Activated CD4-positive, alpha-beta memory T cell treated with anti-CD3 and anti-CD28 coated beads, Interleukin-2, amount 10 ng/mL, durations not matched to agents 7 days and 5 days (primary cell): ENCODE measurements around the gene TUBA3C. TPM values are rescaled to one million over a fixed set of nuclear protein-coding genes. Genes with fewer than 3 reads are reported as not detected.

Source experiments
- CTCF ChIA-PET: fragments of 350-600 bp; sonication (Branson Sonifier 250); formaldehyde crosslinking; loops from one replicate; lab custom pipeline; 2021; ENCODE audit warnings: antibody characterized with exemption, inconsistent platforms; lab: Charles Lee
- POLR2A ChIA-PET: fragments of 350-600 bp; sonication (Branson Sonifier 250); formaldehyde crosslinking; loops from one replicate; lab custom pipeline; 2021; ENCODE audit warnings: antibody characterized with exemption; lab: Charles Lee
- DNase-seq: peaks from one replicate; pipeline ENCODE4 v3.0.0-alpha.2; 2020
- H3K27ac Mint-ChIP-seq: one replicate; pipeline ENCODE4 v1.8.0; 2021; ENCODE audit warnings: mild to moderate bottlenecking, mixed read lengths
- H3K27me3 Mint-ChIP-seq: one replicate; pipeline ENCODE4 v1.8.0; 2021; ENCODE audit warnings: mixed read lengths
- H3K36me3 Mint-ChIP-seq: one replicate; pipeline ENCODE4 v1.8.0; 2021; ENCODE audit warnings: low read depth, mixed read lengths
- H3K4me1 Mint-ChIP-seq: one replicate; pipeline ENCODE4 v1.8.0; 2021; ENCODE audit warnings: mixed read lengths
- H3K4me3 Mint-ChIP-seq: one replicate; pipeline ENCODE4 v1.8.0; 2021; ENCODE audit warnings: mild to moderate bottlenecking, mixed read lengths
- H3K9me3 Mint-ChIP-seq: one replicate; pipeline ENCODE4 v1.8.0; 2021; ENCODE audit warnings: mixed read lengths
- total RNA-seq, 2 experiments: library from RNA; stranded (reverse); gene quantifications; one replicate each; pipeline ENCODE4 v1.2.3, GENCODE V29; 2021

The TUBA3C gene
- total RNA-seq, 2 experiments from 2014 or later: not detected

- Mint-ChIP-seq H3K9me3 (no peaks in the 10 kb centered on the region), H3K36me3 (no peaks in the 10 kb centered on the region), H3K27me3 (no peaks in the 10 kb centered on the region), H3K4me3 (no peak overlapping the region), H3K4me1 (no peaks in the 10 kb centered on the region), H3K27ac (no peak overlapping the region)
- no peak for DNase-seq
- POLR2A ChIA-PET: no interaction called here
- CTCF ChIA-PET: no interaction called here
Measured at GRCh38 chr13:19157461-19157860, 24.2 kb downstream of the TUBA3C start.

GRCh38 chr13:19156013-19156825 lies 25.4 kb downstream of the TUBA3C start:
- no peaks in the 10 kb centered on the region for H3K4me1 Mint-ChIP-seq
- POLR2A ChIA-PET: no interaction called here
- no peak overlapping the region for H3K4me3 Mint-ChIP-seq
- DNase-seq: no peak
- no peaks in the 10 kb centered on the region for H3K27me3 Mint-ChIP-seq
- no peaks in the 10 kb centered on the region for H3K9me3 Mint-ChIP-seq
- CTCF ChIA-PET: no interaction called here
- H3K36me3 Mint-ChIP-seq: no peaks in the 10 kb centered on the region
- no peak overlapping the region for H3K27ac Mint-ChIP-seq

- no peaks in the 10 kb centered on the region for H3K4me1 Mint-ChIP-seq
- H3K36me3 Mint-ChIP-seq: no peaks in the 10 kb centered on the region
- CTCF ChIA-PET: no interaction called here
- no peak for DNase-seq
- no peaks in the 10 kb centered on the region for H3K9me3 Mint-ChIP-seq
- POLR2A ChIA-PET: no interaction called here
- H3K27ac Mint-ChIP-seq: no peak overlapping the region
- H3K4me3 Mint-ChIP-seq: no peak overlapping the region
- H3K27me3 Mint-ChIP-seq: no peaks in the 10 kb centered on the region
Measured at GRCh38 chr13:19155321-19155861, 26.2 kb downstream of the TUBA3C start.

GRCh38 chr13:19154843-19155242 lies 26.8 kb downstream of the TUBA3C start:
- no peak overlapping the region for H3K4me3 Mint-ChIP-seq
- no peaks in the 10 kb centered on the region for H3K27me3 Mint-ChIP-seq
- no peaks in the 10 kb centered on the region for H3K4me1 Mint-ChIP-seq
- H3K27ac Mint-ChIP-seq: no peak overlapping the region
- no peaks in the 10 kb centered on the region for H3K36me3 Mint-ChIP-seq
- no peak for DNase-seq
- CTCF ChIA-PET: no interaction called here
- no peaks in the 10 kb centered on the region for H3K9me3 Mint-ChIP-seq
- POLR2A ChIA-PET: no interaction called here

- Mint-ChIP-seq H3K27me3 (no peaks in the 10 kb centered on the region), H3K9me3 (peaks cover 3% of the 10 kb centered on the region), H3K4me3 (no peak overlapping the region), H3K4me1 (no peaks in the 10 kb centered on the region), H3K27ac (no peak overlapping the region), H3K36me3 (no peaks in the 10 kb centered on the region)
- no peak for DNase-seq
- POLR2A ChIA-PET: no interaction called here
- CTCF ChIA-PET: interaction anchor here (1.0 kb wide), 1 partner anchor 433 kb away, joined by 3 read pairs; no protein-coding TSS in a partner anchor
Measured at GRCh38 chr13:19153782-19154450, 27.7 kb downstream of the TUBA3C start.

GRCh38 chr13:19152403-19152802 lies 29.2 kb downstream of the TUBA3C start:
- POLR2A ChIA-PET: no interaction called here
- Mint-ChIP-seq H3K9me3 (peaks cover 7% of the 10 kb centered on the region), H3K27ac (no peak overlapping the region), H3K4me1 (no peaks in the 10 kb centered on the region), H3K36me3 (no peaks in the 10 kb centered on the region), H3K4me3 (no peak overlapping the region), H3K27me3 (no peaks in the 10 kb centered on the region)
- CTCF ChIA-PET: no interaction called here
- no peak for DNase-seq

GRCh38 chr13:19151581-19152263 lies 29.9 kb downstream of the TUBA3C start:
- no peaks in the 10 kb centered on the region for H3K27me3 Mint-ChIP-seq
- H3K4me1 Mint-ChIP-seq: no peaks in the 10 kb centered on the region
- DNase-seq: no peak
- H3K4me3 Mint-ChIP-seq: no peak overlapping the region
- H3K9me3 Mint-ChIP-seq: peaks cover 7% of the 10 kb centered on the region
- POLR2A ChIA-PET: no interaction called here
- no peak overlapping the region for H3K27ac Mint-ChIP-seq
- H3K36me3 Mint-ChIP-seq: no peaks in the 10 kb centered on the region
- CTCF ChIA-PET: no interaction called here

- Mint-ChIP-seq H3K36me3 (no peaks in the 10 kb centered on the region), H3K27ac (no peak overlapping the region), H3K27me3 (no peaks in the 10 kb centered on the region), H3K4me3 (no peak overlapping the region), H3K4me1 (no peaks in the 10 kb centered on the region), H3K9me3 (peaks cover 7% of the 10 kb centered on the region)
- POLR2A ChIA-PET: no interaction called here
- no peak for DNase-seq
- CTCF ChIA-PET: no interaction called here
Measured at GRCh38 chr13:19150712-19151228, 30.9 kb downstream of the TUBA3C start.

GRCh38 chr13:19150226-19150625 lies 31.4 kb downstream of the TUBA3C start:
- no peak overlapping the region for H3K4me3 Mint-ChIP-seq
- ChIA-PET CTCF (no interaction called here), POLR2A (no interaction called here)
- H3K9me3 Mint-ChIP-seq: peaks cover 7% of the 10 kb centered on the region
- H3K36me3 Mint-ChIP-seq: no peaks in the 10 kb centered on the region
- no peak overlapping the region for H3K27ac Mint-ChIP-seq
- no peak for DNase-seq
- H3K27me3 Mint-ChIP-seq: no peaks in the 10 kb centered on the region
- no peaks in the 10 kb centered on the region for H3K4me1 Mint-ChIP-seq

- H3K4me1 Mint-ChIP-seq: no peaks in the 10 kb centered on the region
- H3K27ac Mint-ChIP-seq: no peak overlapping the region
- H3K4me3 Mint-ChIP-seq: no peak overlapping the region
- POLR2A ChIA-PET: no interaction called here
- H3K36me3 Mint-ChIP-seq: no peaks in the 10 kb centered on the region
- peaks cover 7% of the 10 kb centered on the region for H3K9me3 Mint-ChIP-seq
- no peaks in the 10 kb centered on the region for H3K27me3 Mint-ChIP-seq
- no peak for DNase-seq
- CTCF ChIA-PET: no interaction called here
Measured at GRCh38 chr13:19148561-19148960, 33.1 kb downstream of the TUBA3C start.
